K562 (cell line): ENCODE measurements around the gene EYA4. TPM values are rescaled to one million over a fixed set of nuclear protein-coding genes. Genes with fewer than 3 reads are reported as not detected.

Experiments
- ATAC-seq: fragments of 200-7000 bp; cut with Tn5 transposase; 3 replicates; pipeline ENCODE4 v1.9.1; 2020; ENCODE audit warnings: moderate library complexity
- BruUV-seq: library from RNA; stranded (reverse); fragments of 400-500 nt; replicated peaks from 2 replicates; lab custom pipeline; 2021; lab: Mats Ljungman, UMichigan
- CTCF ChIA-PET: fragments of 300-600 bp; formaldehyde crosslinking; extraction: SDS; loops from one replicate; lab custom pipeline; 2021; ENCODE audit warnings: low intra/inter-chr PET ratio; lab: Yijun Ruan, JAX
- POLR2A ChIA-PET: fragments of 300-600, 350-650 bp; sonication (Branson Sonifier 250); formaldehyde crosslinking; extraction: SDS; loops from one replicate; lab custom pipeline; 2021; ENCODE audit warnings: antibody characterized with exemption, inconsistent platforms; lab: Yijun Ruan, JAX
- DNase-seq, 4 experiments: peaks; one replicate each; pipeline versions ENCODE4 v3.0.0 to v3.0.0-alpha.2; 2011 to 2018; ENCODE audit warnings: low spot score in 3 of 4, mixed read lengths in 3 of 4; ENCODE audit errors: extremely low read depth in 1 of 4
- FAIRE-seq: peaks from 2 replicates; lab custom pipeline; 2011; peaks lifted over from hg19 to GRCh38; lab: Jason Lieb, UNC
- H2AFZ ChIP-seq: 2 replicates; pipeline ENCODE4 v1.6.0; 2011; ENCODE audit warnings: low read depth, low read length, control low read depth, inconsistent platforms
- H3K27ac ChIP-seq: fragments of 200-600 bp; 3 replicates; pipeline ENCODE4 v1.8.0; 2011; ENCODE audit warnings: low read depth, mild to moderate bottlenecking, control low read depth, inconsistent platforms, low read length, moderate library complexity, mixed read lengths; ENCODE audit errors: extremely low read depth
- H3K27me3 ChIP-seq, 2 experiments: fragments of 300-600 bp in 1 of 2; 2 replicates in 1 of 2; 3 replicates in 1 of 2; pipeline versions ENCODE4 v1.6.0 to v1.8.0; 2011; ENCODE audit warnings: inconsistent platforms in 2 of 2, low read length in 2 of 2, mild to moderate bottlenecking in 1 of 2, mixed read lengths in 1 of 2, moderate library complexity in 1 of 2; ENCODE audit not compliant: control insufficient read depth in 2 of 2, insufficient read depth in 2 of 2
- H3K36me3 ChIP-seq: fragments of 300-600 bp; 3 replicates; pipeline ENCODE4 v1.8.0; 2011; ENCODE audit warnings: mild to moderate bottlenecking, low read length, inconsistent platforms; ENCODE audit not compliant: control insufficient read depth, insufficient read depth
- H3K4me1 ChIP-seq, 2 experiments: fragments of 200-600 bp in 1 of 2; replicated peaks in 1 of 2; 2 replicates in 1 of 2; 3 replicates in 1 of 2; pipeline versions ENCODE4 v1.5.1 to v1.8.0; 2011; ENCODE audit warnings: inconsistent platforms in 2 of 2, low read length in 2 of 2, mild to moderate bottlenecking in 1 of 2, mixed read lengths in 1 of 2, moderate library complexity in 1 of 2; ENCODE audit not compliant: control insufficient read depth in 2 of 2, insufficient read depth in 2 of 2
- H3K4me2 ChIP-seq: 2 replicates; pipeline ENCODE4 v1.6.1; 2011; ENCODE audit warnings: low read length, control low read depth, inconsistent platforms, mixed read lengths; ENCODE audit not compliant: insufficient read depth
- H3K4me3 ChIP-seq: fragments of 200-600 bp; sonication (generic), shearing (Covaris generic); 2 replicates; pipeline ENCODE4 v1.5.1; 2016; ENCODE audit warnings: control low read depth, inconsistent platforms
- H3K79me2 ChIP-seq: fragments of 200-600 bp; 3 replicates; pipeline ENCODE4 v1.8.0; 2011; ENCODE audit warnings: low read length, inconsistent platforms; ENCODE audit not compliant: control insufficient read depth, insufficient read depth
- H3K9ac ChIP-seq, 2 experiments: 2 replicates each; pipeline versions ENCODE4 v1.6.0 to v1.6.1; 2011; ENCODE audit warnings: low read depth in 2 of 2, low read length in 2 of 2, control low read depth in 1 of 2, inconsistent platforms in 1 of 2, mild to moderate bottlenecking in 1 of 2, mixed read lengths in 1 of 2; ENCODE audit not compliant: insufficient read depth in 1 of 2
- H3K9me1 ChIP-seq: one replicate; pipeline ENCODE4 v1.6.0; 2011; ENCODE audit warnings: inconsistent platforms, mild to moderate bottlenecking, low read length, moderate library complexity; ENCODE audit not compliant: control insufficient read depth, insufficient read depth
- H3K9me3 ChIP-seq: replicated peaks from 2 replicates; pipeline ENCODE4 v1.5.1; 2011; ENCODE audit warnings: low read depth, low read length, inconsistent platforms; ENCODE audit not compliant: control insufficient read depth, insufficient read depth
- H4K20me1 ChIP-seq: replicated peaks from 2 replicates; pipeline ENCODE4 v1.6.1; 2011; ENCODE audit warnings: low read length, inconsistent platforms, mixed read lengths; ENCODE audit not compliant: control insufficient read depth, insufficient read depth
- ADNP ChIP-seq: fragments of 200-800 bp; sonication (Bioruptor generic); IDR thresholded peaks from 2 replicates; pipeline ENCODE4 v1.6.1; 2016; ENCODE audit warnings: missing genetic modification characterization, missing compliant biosample characterization
- E2F3 ChIP-seq: fragments of 250-450 bp; sonication (Bioruptor Pico); IDR thresholded peaks from 2 replicates; pipeline ENCODE4 v1.4.0; 2020; ENCODE audit warnings: mild to moderate bottlenecking
- FOXM1 ChIP-seq, 2 experiments: fragments of 450-650 bp in 1 of 2; sonication (generic) in 1 of 2; formaldehyde crosslinking in 1 of 2; IDR thresholded peaks; 2 replicates each; pipeline versions ENCODE4 v1.6.1 to v1.9.0; 2017 to 2022; ENCODE audit warnings: low read depth in 2 of 2, mild to moderate bottlenecking in 2 of 2, missing genetic modification reagents in 1 of 2, moderate library complexity in 1 of 2
- MBD2 ChIP-seq: sonication (generic); IDR thresholded peaks from 2 replicates; pipeline ENCODE4 v1.6.1; 2016; ENCODE audit warnings: low read depth, borderline replicate concordance
- NCOR1 ChIP-seq: fragments of 450-650 bp; IDR thresholded peaks from 2 replicates; pipeline ENCODE4 v1.6.1; 2016; ENCODE audit warnings: mild to moderate bottlenecking, moderate library complexity
- ZNF584 ChIP-seq: fragments of 200-800 bp; sonication (Bioruptor generic); IDR thresholded peaks from 2 replicates; pipeline ENCODE4 v1.6.1; 2016; ENCODE audit warnings: low read depth, mild to moderate bottlenecking, missing genetic modification characterization, missing compliant biosample characterization
- WGBS: fragments of 100-300 bp; shearing (Covaris generic); methylation state at CpG from one replicate; pipeline ENCODE4 v1.1.6; 2016; ENCODE audit warnings: low coverage, mixed read lengths; ENCODE audit not compliant: insufficient coverage; ENCODE audit errors: missing lambda C conversion rate; 5-methylcytosine and 5-hydroxymethylcytosine counted together
- in situ Hi-C: fragments of 300-500 bp; cut with MboI; formaldehyde crosslinking; loops from 4 replicates; pipeline ENCODE4 v1.15.0; 2018; ENCODE audit warnings: inconsistent platforms, mixed read lengths
- intact Hi-C: fragments of 100-400 bp; cut with micrococcal nuclease; formaldehyde crosslinking; loops from 2 replicates; pipeline ENCODE4 v1.14.2; 2022
- polyA plus RNA-seq, 8 experiments: library from polyadenylated mRNA; depleted of rRNA in 4 of 8; stranded (reverse) in 5 of 8; unstranded in 3 of 8; fragments of >200 nt; fragmentation: Nextera tagmentation in 2 of 8; fragmentation: Illumina TruSeq in 1 of 8; extraction: Ambion mirVana in 2 of 8; extraction: Trizol in 1 of 8; gene quantifications; 2 replicates each; pipeline versions ENCODE4 v1.2.1 to v1.2.3, GENCODE V29; 2011 to 2014; ENCODE audit warnings: inconsistent platforms in 1 of 8, missing spikeins in 1 of 8
- total RNA-seq, 7 experiments: library from RNA; depleted of rRNA in 6 of 7; stranded (reverse); fragments of >200 nt in 6 of 7; fragmentation: Illumina TruSeq in 2 of 7; extraction: Trizol in 2 of 7; gene quantifications; 2 replicates each; pipeline versions ENCODE4 v1.2.1 to v1.2.3, GENCODE V29; 2011 to 2021; ENCODE audit warnings: low replicate concordance in 1 of 7
- TF ChIP-seq, protein P1 (sequence below), 2 experiments: fragments of 200-800 bp in 1 of 2; sonication (Bioruptor generic) in 1 of 2; sonication (generic) in 1 of 2; formaldehyde crosslinking in 1 of 2; IDR thresholded peaks in 1 of 2; conservative IDR thresholded peaks in 1 of 2; 2 replicates each; pipeline versions ENCODE4 v1.5.0 to v1.6.1; 2016 to 2020; ENCODE audit warnings: missing compliant biosample characterization in 1 of 2, missing genetic modification characterization in 1 of 2, missing genetic modification reagents in 1 of 2
- TF ChIP-seq, protein P2 (sequence below): fragments of 250-450 bp; sonication (Bioruptor Pico); IDR thresholded peaks from 2 replicates; pipeline ENCODE4 v1.4.0; 2020
- TF ChIP-seq, protein P3 (sequence below): fragments of 450-650 bp; IDR thresholded peaks from one replicate; pipeline ENCODE4 v1.6.1; 2018; ENCODE audit warnings: mild to moderate bottlenecking, moderate library complexity; ENCODE audit not compliant: partially characterized antibody

Gene EYA4
- total and polyA plus RNA-seq, 9 of the 15 experiments (the other 6 are each of a cell fraction or from before 2014, with no cell fraction given): 0.03 to 0.04 TPM; not detected in 7

DNA sequence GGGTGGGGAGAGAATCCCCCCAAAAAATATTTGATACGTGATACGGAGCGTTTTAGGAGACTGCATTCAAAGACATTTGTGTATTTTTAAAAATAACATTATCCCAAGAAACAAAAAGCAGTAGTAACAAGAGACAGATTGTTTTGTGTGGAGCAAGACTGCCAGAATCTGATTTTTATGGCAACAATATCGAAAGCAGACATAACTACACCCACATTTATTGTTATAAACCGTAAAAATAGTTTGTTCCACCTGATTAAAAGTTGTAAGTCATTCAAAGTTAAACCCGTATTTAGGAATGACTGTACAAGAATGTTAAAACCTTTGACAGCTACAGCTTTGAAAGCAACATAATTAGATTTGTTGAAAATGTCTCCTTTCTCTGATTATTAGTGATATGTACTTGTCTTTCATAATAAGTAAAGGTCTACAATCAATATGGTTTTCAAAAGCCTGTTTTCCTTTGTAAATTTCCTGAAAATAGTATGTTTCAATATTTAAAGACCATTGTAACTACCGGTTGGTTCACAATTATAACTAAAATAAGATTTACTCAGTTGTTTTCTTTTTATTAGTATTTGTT lies 2.7 kb downstream of the EYA4 start:
- no peaks in the 10 kb centered on the region for H3K9me1 ChIP-seq
- H3K4me2 ChIP-seq: no peak overlapping the region

More for the DNA sequence above, 2.7 kb downstream of the EYA4 start:
- Histone ChIP-seq H3K27me3 (no peaks in the 10 kb centered on the region; a peak in 1 of 5 replicates), H3K4me1 (no peaks in the 10 kb centered on the region; a peak in 1 of 5 replicates), H2AFZ (no peak overlapping the region), H4K20me1 (no peaks in the 10 kb centered on the region), H3K9ac (no peak overlapping the region), H3K9me3 (no peaks in the 10 kb centered on the region), H3K36me3 (no peaks in the 10 kb centered on the region), H3K4me3 (no peak overlapping the region), H3K79me2 (no peaks in the 10 kb centered on the region), H3K27ac (no peak overlapping the region)
- POLR2A ChIA-PET: no interaction called here
- WGBS: 0% methylated on average over 7 of the region's 7 CpGs
- intact Hi-C loops (no loop called here), in situ Hi-C loops (no loop called here)
- FAIRE-seq (no peak), ATAC-seq (no peak), DNase-seq (no peak)
- no TSS peak for BruUV-seq
- no peak for TF ChIP-seq FOXM1 (IDR thresholded peaks at IDR 0.05; ENCODE audit: low read depth)
- TF ChIP-seq FOXM1 (CRISPR knock-in tag; IDR thresholded peaks at IDR 0.05; ENCODE audit: low read depth): no peak
- TF ChIP-seq NCOR1: no peak
- TF ChIP-seq, protein P1, sequence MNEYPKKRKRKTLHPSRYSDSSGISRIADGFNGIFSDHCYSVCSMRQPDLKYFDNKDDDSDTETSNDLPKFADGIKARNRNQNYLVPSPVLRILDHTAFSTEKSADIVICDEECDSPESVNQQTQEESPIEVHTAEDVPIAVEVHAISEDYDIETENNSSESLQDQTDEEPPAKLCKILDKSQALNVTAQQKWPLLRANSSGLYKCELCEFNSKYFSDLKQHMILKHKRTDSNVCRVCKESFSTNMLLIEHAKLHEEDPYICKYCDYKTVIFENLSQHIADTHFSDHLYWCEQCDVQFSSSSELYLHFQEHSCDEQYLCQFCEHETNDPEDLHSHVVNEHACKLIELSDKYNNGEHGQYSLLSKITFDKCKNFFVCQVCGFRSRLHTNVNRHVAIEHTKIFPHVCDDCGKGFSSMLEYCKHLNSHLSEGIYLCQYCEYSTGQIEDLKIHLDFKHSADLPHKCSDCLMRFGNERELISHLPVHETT (CRISPR knock-in tag; conservative IDR thresholded peaks at IDR 0.05 in 1 of 2, IDR thresholded peaks at IDR 0.05 in 1 of 2): no peak
- TF ChIP-seq ADNP (tag): no peak
- TF ChIP-seq, protein P2, sequence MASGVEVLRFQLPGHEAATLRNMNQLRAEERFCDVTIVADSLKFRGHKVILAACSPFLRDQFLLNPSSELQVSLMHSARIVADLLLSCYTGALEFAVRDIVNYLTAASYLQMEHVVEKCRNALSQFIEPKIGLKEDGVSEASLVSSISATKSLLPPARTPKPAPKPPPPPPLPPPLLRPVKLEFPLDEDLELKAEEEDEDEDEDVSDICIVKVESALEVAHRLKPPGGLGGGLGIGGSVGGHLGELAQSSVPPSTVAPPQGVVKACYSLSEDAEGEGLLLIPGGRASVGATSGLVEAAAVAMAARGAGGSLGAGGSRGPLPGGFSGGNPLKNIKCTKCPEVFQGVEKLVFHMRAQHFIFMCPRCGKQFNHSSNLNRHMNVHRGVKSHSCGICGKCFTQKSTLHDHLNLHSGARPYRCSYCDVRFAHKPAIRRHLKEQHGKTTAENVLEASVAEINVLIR (CRISPR knock-in tag): no peak
- no peak for TF ChIP-seq ZNF584
- TF ChIP-seq, protein P3, sequence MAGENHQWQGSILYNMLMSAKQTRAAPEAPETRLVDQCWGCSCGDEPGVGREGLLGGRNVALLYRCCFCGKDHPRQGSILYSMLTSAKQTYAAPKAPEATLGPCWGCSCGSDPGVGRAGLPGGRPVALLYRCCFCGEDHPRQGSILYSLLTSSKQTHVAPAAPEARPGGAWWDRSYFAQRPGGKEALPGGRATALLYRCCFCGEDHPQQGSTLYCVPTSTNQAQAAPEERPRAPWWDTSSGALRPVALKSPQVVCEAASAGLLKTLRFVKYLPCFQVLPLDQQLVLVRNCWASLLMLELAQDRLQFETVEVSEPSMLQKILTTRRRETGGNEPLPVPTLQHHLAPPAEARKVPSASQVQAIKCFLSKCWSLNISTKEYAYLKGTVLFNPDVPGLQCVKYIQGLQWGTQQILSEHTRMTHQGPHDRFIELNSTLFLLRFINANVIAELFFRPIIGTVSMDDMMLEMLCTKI: no peak
- no peak for TF ChIP-seq MBD2
- no peak for TF ChIP-seq E2F3 (CRISPR knock-in tag)
- CTCF ChIA-PET: no interaction called here
